COLO668 (cell line): ENCODE measurements around the gene BCR.
"Not testable (repeated sequence)": the region's sequence is repeated elsewhere in the genome, so short reads cannot be mapped to it uniquely, and the experiment has no call there.

Experiments
- DNase-seq: peaks from one replicate; lab custom pipeline; 2025; ENCODE audit not compliant: unreplicated experiment; lab: John Stamatoyannopoulos, UW

BCR gene

DNA sequence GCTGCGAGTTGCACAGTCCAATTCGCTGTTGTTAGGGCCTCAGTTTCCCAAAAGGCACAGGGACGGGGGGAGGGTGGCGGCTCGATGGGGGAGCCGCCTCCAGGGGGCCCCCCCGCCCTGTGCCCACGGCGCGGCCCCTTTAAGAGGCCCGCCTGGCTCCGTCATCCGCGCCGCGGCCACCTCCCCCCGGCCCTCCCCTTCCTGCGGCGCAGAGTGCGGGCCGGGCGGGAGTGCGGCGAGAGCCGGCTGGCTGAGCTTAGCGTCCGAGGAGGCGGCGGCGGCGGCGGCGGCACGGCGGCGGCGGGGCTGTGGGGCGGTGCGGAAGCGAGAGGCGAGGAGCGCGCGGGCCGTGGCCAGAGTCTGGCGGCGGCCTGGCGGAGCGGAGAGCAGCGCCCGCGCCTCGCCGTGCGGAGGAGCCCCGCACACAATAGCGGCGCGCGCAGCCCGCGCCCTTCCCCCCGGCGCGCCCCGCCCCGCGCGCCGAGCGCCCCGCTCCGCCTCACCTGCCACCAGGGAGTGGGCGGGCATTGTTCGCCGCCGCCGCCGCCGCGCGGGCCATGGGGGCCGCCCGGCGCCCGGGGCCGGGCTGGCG lies at the start of gene BCR:
Gene BCR, plus strand, starts transcription at position 209 of the 592 bp plus-strand sequence. CDS start 452 bp downstream, outside the sequence.
- DNase-seq, result peak; percentile 78

DNA sequence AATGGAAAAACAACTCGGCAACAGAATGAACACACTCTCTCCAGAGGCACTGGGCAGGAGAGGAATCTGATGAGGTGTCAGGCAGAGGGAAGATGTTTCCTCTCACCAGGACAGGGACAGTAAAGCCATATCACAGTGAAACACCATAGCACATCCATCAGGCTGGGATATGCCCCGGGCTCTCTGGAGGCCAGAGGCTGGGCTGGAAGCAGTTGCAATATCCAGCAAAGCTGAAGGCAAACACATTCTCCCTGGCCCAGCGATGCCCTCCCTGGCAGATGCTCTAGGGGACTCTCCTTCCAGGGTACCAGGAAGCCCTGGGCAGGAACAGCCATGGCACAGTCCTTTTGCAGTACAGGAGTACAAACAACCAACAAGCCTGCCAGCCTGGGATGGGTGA lies 49.6 kb upstream of the BCR start:
- DNase-seq, result no peak

DNA sequence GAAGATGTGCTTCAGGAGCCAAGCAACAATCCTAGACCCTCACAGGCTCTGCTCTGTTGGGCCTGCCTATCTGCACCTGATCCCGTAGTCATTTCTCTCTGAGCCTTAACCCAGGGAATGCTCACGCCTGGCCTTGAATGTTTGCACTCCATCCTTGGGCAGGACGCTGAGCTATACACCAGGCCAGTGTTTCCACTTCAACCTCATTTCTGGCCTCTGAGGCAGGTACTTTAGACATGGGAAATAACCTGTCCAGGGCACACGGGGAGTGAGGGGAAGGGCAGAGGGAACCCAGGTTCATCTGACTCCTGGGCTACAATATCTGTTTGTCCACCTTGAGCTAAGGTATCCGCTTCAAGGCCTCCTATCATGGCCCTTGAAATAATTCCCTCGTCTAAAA lies 48.4 kb upstream of the BCR start:
- DNase-seq, result no peak

DNA sequence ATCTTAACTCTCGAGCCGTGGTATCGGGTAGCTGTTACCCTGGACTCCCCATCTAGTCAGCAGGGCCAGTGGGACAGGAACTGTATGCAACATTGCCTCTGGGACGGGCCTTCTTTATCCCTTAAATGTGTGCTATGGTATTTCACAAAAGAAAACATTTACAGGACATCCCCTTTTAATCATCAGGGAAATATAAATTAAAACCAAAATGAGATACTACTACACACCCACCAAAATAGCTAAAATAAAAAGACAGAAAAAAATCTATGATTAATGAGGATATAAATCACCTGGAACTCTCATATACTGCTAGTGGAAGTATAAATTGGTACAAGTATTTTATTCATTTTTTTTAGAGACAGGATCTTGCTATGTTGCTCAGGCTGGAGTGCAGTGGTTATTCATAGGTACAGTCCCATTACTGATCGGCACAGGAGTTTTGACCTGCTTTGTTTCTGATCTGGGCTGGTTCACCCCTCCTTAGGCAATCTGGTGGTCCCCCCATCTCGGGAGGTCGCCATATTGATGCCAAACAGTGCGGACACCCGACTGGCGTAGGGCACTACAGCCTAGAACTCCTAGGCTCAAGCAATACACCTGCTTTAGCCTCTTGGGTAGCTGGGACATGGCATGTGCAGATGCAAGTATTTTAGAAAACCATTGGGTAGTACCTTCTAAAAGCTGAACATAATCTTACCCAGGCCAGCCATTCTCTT lies 47.8 kb upstream of the BCR start:
- DNase-seq, result no peak

DNA sequence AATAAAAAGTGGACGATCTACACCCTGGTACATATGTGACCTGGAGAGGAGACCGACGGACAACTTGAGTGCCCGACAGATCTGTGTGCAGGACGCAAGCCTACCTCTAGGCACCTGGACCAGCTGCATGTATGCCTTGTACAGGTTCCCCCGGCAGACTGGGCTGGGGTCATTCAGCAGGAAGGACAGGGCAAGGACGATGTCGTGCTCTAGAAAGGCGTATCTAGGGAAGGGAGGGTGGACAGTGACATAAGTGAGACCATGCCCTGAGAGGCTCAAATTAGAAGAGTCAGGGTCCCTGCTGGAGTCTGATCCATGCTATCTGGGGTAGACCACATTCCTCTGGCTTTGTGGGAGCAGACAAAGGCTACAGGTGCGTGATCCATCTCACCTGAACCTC lies 46.4 kb upstream of the BCR start:
- no peak for DNase-seq

DNA sequence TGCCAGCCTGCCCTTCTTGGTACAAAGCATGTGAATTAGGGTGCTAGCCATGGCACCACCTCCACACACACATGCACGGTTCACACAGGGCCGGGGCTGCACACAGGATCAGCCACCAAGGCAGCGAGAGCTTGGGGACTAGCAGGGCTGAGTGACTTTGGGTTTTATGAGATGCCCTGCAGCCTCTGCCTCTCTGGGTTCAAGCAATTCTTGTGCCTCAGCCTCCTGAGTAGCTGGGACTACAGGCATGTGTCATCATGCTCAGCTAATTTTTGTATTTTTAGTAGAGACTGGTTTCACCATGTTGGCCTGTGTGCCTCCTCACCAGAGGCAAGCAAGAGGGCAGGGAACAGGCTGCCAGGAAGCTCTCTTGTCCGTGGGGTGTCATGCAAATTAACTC lies 43.3 kb upstream of the BCR start:
- not testable (repeated sequence) for DNase-seq

DNA sequence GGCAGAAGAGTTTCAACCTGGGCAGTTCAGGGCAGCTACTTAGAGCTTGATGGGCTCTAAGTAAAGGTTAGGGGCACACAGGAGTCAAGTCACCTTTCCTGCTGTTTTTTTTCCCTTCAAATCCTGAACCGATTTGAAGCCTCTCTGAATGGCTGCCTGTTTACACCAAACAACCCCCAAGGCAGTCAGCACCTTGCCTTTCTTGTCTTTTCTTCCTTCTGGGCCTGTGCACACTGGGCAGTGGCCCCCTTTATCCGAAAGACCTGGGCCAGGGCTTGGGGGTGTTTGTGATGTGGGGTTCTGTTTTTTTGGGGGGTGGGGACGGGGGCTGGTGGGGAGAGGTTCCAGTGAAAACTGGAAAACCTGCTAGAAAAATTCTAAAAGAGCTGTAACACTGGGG lies 42.8 kb upstream of the BCR start:
- DNase-seq, result no peak

DNA sequence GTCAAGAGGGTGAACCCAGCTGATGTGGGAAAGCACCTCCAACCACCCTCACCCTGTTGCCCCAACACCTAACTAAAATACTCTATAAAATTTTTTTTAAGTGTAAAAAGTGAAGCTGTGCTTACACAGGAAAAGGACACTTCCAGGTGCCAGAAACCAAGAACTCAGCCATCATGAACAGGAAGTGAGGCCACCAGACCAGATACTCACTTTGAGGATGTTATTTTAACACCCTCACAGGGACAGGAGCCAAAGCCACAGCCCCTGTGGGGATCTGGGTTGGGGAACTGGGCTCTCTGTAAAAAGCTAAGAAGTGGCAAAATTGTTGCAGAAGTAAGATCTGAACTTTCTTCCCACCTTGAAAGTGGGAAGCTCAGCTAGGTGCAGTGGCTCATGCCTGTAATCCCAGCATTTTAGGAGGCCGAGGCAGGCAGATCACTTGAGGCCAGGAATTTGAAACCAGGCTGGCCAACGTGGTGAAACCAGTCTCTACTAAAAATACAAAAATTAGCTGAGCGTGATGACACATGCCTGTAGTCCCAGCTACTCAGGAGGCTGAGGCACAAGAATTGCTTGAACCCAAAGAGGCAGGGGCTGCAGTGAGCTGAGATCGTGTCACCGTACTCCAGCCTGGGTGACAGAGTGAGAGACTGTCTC lies 42.3 kb upstream of the BCR start:
- DNase-seq, result no peak

DNA sequence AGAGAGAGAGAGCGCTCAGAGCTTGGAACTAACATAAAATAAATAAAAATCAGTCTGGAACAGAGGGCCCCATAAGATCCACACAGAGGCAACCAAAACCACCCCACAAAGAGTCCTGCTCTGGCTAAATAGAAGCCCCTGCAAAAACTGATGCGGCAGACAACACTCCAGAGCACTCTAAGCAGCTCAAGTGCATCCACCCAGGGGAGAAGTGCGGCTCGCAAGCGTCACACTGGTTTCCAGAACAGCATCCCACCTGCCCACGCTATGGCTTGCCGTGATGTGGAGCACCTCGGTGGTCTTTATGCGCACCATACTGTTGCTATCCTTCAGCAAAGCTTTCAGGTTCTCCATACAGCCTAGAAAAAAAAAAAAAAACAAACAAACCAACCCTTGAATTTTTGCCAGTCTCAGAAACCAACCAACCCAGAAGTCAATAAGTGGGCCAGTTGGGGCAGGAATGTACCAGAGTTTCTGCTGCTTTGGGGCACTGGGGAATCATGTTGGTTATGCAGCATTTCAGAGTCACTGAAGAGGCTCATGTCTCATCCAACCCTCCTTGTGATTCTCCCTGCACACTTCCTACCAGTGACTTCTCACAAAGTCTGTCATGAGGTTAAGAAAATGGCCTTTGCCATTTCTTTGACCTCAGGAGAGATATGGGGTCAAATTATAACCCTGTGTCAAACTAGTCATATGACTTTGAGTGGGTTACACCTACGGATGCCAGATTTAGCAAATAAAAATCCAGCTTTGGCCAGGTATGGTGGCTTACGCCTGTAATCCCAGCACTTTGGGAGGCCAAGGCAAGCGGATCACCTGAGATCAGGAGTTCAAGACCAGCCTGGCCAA lies 41.5 kb upstream of the BCR start:
- no peak for DNase-seq

DNA sequence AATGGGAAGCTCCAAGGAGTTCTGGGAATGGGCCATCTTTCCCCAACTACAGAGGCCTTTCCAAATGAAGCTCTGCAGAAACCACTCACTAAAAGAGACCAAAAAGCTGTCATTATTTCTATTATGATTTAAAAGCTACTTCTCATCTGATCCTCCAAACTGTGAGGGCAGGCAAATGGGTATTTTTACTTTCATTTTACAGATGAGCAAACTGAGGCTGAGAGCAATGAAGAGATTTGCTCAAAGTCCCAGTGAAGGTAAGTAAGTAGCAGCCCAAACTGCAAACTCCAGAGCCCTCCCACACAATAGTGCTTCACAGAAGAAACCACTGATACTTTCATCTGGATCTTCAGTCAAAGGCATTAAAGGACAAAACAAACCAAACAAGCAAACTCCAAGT lies 39.9 kb upstream of the BCR start:
- no peak for DNase-seq

DNA sequence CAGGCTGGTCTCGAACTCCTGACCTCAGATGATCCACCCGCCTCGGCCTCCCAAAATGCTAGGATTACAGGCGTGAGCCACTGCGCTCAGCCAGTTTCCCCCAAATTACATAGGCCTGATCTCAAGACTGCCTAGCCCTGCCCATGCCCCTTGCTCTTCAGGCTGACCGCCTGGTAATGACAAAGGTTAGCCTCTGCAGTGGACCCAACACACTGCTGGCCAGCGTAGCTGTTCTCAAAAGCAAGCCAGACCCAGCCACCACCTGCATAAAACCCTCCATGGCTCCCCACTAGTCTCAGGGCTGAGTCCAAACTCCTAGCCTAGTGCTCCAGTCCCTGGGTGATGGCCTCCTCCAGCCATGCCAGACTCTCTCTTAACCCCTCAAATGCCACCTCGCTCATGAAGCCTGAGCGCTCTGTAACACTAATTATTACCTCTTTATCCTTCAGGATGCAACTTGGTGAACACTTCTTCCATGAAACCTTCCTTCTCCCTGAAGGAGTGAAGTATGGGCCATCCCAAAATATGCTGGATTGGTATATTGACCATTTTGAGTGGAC lies 37.7 kb upstream of the BCR start:
- DNase-seq, result no peak

DNA sequence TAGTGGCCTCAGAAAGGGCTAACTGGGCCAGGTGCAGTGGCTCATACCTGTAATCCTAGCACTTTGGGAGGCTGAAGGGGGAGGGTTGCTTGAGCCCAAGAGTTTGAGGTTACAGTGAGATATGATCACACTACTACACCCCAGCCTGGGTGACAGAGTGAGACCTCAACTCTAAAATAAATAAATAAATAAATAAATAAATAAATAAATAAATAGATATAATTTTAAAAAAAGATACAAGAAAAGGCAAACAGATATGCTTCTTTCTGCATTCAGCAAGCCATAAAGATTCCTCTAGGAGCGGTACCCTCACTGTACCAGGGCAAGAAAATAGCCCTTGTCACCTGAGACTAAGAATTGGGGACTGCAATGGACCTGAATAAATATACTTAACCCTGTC lies 37.2 kb upstream of the BCR start:
- DNase-seq, result no peak

DNA sequence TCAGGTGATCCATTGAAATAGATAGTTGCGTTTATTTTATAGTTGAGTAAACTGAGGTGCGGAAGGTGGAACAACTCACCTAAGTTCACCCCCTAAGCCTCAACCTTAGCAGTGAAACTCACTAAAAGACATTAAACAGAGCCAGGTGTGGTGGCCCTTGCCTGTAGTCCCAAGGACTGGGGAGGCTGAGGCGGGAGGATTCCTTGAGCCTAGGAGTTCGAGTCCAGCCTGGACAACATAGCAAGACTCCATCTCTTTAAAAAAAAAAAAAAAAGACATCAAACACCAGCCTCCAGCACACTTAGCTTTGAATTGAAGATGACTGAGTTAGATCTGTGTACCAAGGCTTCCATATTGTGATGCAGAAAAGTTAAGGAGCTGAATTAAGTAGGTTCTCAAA lies 35.9 kb upstream of the BCR start:
- DNase-seq, result no peak

DNA sequence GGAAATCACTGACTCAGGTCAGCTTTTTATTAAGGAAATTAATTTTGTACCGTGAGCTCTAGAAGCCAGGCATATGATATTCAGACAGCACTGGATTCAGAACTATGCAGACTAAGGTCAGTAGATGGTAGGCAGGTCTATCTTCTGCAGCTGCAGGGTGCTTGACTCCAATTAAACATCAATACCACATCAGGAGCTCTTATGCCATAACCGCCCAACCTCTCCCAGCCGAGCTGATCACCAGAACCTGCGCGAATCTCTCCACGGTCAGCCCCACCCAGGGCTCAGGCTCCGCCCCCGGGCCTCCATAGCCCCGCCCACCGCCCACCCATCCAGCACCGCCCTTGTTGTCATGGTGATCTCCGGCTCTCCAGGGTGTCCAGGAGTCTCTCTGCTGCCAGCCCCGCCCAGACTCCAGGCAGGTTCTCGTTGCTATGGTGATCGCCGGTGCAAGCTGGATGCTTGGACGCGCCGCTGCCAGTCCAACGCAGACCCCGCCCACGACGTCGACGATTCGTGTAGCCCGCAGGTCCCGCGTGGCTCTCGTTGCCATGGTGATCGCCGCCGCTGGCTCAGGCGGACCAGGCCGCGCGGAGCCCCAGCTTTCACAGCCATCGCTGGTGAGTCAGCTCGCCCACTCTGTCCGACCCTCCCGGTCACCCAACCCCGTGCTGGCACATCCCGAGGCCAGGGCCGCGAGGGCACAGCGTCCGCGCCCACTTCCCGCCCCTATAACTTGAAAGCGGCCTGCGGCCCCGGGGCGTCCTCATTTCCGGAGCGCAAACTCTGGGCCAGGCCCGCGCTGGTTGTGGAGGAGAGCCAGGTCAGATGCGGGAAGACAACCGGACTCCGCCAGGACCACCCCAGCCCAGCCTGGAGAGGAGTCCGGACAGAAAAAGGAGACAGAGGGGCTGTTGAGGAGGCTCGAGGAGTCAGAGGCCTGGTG lies 35.1 kb upstream of the BCR start, which contains the start of gene RAB36:
Gene RAB36, plus strand, starts transcription at position 546 of the 946 bp plus-strand sequence. CDS start 1,140 bp downstream, outside the sequence.
- DNase-seq, result peak; percentile 99

DNA sequence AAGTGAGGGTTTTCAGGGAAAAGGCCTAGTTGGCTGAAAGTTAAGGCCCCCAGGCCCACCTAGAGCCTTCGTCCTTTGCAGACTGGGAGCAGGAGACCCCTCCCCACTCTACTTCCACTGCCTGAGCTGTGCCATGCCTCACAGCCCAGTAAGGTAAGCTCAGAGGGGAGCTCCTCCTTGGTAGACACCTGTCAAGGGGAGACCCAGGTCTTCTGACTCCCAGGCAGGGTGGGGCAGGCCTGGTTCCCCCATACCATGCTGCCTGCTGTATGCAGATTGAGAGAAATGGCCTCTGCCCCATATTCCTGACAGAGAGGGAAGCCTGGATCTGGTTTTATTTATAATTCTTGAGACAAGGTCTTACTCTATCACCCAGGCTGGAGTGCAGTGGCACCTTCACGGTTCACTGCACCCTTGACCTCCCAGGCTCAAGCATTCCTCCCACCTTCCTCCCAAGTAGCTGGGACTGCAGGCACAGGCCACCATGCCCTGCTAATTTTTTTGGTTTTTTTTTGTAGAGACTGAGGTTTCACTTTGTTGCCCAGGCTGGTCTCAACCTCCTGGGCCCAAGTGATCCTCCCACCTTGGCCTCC lies 34.3 kb upstream of the BCR start:
- no peak for DNase-seq

DNA sequence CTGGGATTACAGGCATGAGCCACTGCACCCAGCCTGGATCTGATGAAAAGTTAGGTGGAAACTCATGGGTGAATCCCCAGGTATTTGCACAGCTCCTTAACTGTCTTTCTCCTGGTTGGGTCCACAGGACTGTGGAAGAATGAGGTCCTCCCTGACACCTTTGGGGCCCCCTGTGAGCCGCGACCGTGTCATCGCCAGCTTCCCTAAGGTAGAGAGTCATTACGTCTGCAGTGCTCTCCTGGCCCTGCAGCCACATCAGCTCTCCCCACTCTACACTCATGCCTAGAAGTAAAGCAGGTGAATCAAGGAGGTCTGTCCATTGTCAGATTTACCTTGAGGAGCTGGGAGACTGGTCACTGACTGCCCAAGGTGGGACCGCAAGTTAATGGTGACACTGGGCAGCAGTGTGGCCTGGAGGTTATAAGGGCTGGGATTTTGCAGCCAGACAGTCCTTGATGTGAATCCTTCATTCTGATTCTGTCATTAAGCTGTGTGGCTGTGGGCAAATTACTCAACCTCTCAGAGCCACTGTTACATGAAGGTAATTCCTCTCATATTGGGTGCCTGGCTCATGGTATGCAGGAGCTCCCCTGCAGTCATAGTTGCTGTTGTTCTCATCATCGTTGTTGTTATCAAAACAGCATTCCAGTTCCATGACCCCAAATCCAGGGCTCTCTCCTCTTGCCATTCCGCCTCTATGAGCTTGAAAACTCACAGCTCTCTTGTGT lies 33.7 kb upstream of the BCR start:
- no peak for DNase-seq

DNA sequence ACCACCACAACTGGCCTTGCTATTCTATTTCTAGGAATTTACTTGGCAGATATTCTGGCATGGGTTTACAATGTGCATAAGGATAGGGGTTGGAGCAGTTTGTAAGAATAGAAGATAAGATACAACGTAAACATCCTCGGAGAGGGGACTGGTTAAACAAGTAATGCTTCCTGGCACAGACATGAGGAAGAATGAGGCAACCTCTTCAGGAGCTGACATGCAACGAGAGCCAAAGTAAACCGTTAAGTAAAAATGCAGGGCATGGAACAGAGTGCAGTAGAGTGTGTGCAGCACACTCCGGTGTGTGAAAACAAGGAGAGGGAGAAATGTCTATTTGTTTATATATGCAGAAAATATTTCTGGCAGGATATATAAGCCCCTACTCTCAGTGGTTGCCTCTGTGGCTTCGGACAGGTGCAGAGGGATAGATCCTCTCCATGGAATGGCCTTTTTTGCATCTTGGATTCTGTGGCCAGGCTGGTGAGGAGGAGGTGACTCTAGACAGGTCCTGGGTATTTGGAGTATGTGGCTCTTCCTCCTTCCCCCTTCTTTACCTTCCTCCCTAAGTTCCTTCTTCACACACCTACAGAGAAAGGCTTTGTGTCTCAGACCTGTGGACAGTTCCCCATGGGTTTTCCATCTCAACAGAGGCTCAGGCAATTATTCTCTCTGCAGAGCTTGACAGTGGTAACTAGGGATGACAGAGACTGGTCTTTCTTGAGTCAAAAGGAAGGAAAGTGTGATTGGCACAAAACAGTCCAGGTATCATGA lies 32.5 kb upstream of the BCR start:
- DNase-seq, result no peak

DNA sequence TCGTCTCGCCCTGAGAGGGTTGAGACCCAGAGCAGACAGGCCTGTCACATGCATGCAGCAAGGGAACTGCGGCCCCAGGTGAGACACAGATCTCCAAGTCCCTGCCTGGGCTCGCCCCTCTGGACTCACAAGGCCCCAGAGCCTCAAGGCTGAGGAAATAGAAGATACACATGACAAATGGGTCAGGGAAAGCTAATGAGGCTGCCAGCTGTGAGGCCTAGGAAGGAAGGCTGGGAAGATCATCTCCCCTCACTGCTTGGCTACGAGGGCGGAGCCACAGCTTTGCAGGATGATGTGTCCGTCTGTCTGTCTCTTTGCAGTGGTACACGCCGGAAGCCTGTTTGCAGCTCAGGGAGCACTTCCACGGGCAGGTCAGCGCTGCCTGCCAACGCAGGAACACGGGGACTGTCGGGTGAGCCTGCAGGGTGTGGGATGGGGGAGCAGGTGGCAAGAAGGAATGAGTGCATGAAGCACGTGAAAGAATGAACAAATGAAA lies 30.5 kb upstream of the BCR start:
- no peak for DNase-seq
